Ascending aorta (tissue), 2 donors: ENCODE measurements around the gene ZCCHC2. TPM values are rescaled to one million over a fixed set of nuclear protein-coding genes. Genes with fewer than 3 reads are reported as not detected.

Experiments used
- DNase-seq, 2 donors: peaks; one replicate each; pipeline ENCODE4 v3.0.0-alpha.2; 2019; ENCODE audit warnings: low spot score in 2 of 2
- H3K27ac ChIP-seq, 2 donors: fragments of 200-600 bp; sonication (generic); one replicate each; pipeline ENCODE4 v1.5.1; 2016 to 2017; ENCODE audit warnings: mild to moderate bottlenecking in 1 of 2
- H3K27me3 ChIP-seq: fragments of 200-600 bp; sonication (generic); one replicate; pipeline ENCODE4 v1.5.1; 2017
- H3K36me3 ChIP-seq, 2 donors: fragments of 200-600 bp; sonication (generic); one replicate each; pipeline ENCODE4 v1.5.1; 2016
- H3K4me1 ChIP-seq, 2 donors: fragments of 200-600 bp; sonication (generic); one replicate each; pipeline ENCODE4 v1.5.1; 2016 to 2017; ENCODE audit warnings: mild to moderate bottlenecking in 1 of 2
- H3K4me3 ChIP-seq, 2 donors: fragments of 200-600 bp; sonication (generic); one replicate each; pipeline ENCODE4 v1.5.1; 2016 to 2017; ENCODE audit warnings: mild to moderate bottlenecking in 1 of 2
- H3K9me3 ChIP-seq, 2 donors: fragments of 200-600 bp; sonication (generic); one replicate each; pipeline ENCODE4 v1.5.1; 2016
- CTCF ChIP-seq, 3 experiments: fragments of 200-600 bp in 2 of 3; fragments of 450-650 bp in 1 of 3; sonication (generic) in 2 of 3; IDR thresholded peaks; one replicate each; pipeline ENCODE4 v1.5.1; 2016 to 2019; ENCODE audit warnings: antibody characterized with exemption in 3 of 3, mild to moderate bottlenecking in 1 of 3, moderate library complexity in 1 of 3
- intact Hi-C: fragments of 100-400 bp; cut with DNase I; formaldehyde crosslinking; loops from one replicate; pipeline ENCODE4 v1.15.1; 2023
- total RNA-seq: library from RNA; depleted of rRNA; stranded (reverse); fragments of >200 nt; gene quantifications from one replicate; pipeline ENCODE4 v1.1.0, GENCODE V29; 2016

The ZCCHC2 gene
- total RNA-seq, 1 donor from 2014 or later, result 22.9 TPM

DNA sequence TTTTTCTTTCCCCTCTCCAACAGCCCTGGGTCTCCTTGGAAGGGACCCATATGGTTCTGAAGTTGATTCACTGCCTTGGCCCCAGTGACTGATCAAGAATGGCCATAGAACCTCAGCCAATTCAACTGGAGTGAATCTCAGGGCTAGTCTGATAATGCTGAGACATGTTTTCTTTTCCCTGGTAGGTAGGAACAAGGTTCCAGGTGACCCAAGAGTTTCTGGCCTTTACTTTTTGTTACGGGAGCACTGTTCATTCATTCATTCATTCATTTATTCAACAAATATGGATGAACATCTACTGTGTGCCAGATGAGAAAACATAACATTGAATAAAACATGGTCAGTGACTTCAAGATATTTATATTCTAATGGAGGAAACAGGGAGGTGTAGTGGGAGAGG is 3.1 kb upstream of the ZCCHC2 start:
- intact Hi-C loops, result loop anchor here (5.0 to 10.0 kb wide), 4 partner anchors 63 to 1455 kb away; partner anchors contain the start of genes SERPINB8 and VPS4B
- TF ChIP-seq CTCF (IDR thresholded peaks at IDR 0.05), result no peak
- peaks cover 0 to 7% of the 10 kb centered on the region in 2 donors for H3K4me1 ChIP-seq
- H3K4me3 ChIP-seq, result no peak overlapping the region
- peaks cover 1 to 3% of the 10 kb centered on the region in 2 donors for H3K9me3 ChIP-seq
- no peaks in the 10 kb centered on the region for H3K27me3 ChIP-seq
- H3K27ac ChIP-seq, result no peak overlapping the region
- H3K36me3 ChIP-seq, result no peaks in the 10 kb centered on the region
- DNase-seq, result no peak

DNA sequence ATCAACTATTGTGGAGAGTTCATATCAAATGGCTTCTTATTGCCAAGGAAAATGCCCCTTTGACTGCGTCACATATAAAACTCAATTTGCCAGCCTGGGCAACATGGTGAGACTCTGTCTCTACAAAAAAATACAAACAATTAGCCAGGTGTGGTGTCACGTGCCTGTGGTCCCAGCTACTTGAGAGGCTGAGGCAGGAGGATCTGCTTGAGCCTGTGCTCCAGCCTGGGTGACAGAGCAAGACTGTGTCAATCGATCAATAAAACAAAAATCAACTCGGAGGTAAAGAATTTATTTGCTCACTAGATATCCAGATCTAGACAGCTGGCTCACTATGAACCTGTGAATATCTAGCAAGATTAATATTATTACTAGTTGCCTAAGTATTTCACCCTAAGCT is 1.7 kb upstream of the ZCCHC2 start:
- peak overlapping the region in 1 of 2 donors; percentile 95 for H3K4me3 ChIP-seq
- H3K27ac ChIP-seq, result no peak overlapping the region
- TF ChIP-seq CTCF (IDR thresholded peaks at IDR 0.05), result no peak
- H3K4me1 ChIP-seq, result peaks cover 3 to 11% of the 10 kb centered on the region in 2 donors
- H3K27me3 ChIP-seq, result no peaks in the 10 kb centered on the region
- H3K9me3 ChIP-seq, result no peaks in the 10 kb centered on the region
- intact Hi-C loops, result loop anchor here (5.0 to 10.0 kb wide), 4 partner anchors 61 to 1454 kb away; partner anchors contain the start of genes SERPINB8 and VPS4B
- H3K36me3 ChIP-seq, result no peaks in the 10 kb centered on the region
- DNase-seq, result no peak

- intact Hi-C loops, result loop anchor here (5.0 to 10.0 kb wide), 4 partner anchors 61 to 1453 kb away; partner anchors contain the start of genes SERPINB8 and VPS4B
- Histone ChIP-seq H3K9me3 (no peaks in the 10 kb centered on the region), H3K27me3 (no peaks in the 10 kb centered on the region), H3K4me3 (peak overlapping the region in 1 of 2 donors; percentile 95), H3K36me3 (no peaks in the 10 kb centered on the region), H3K27ac (no peak overlapping the region), H3K4me1 (peaks cover 3 to 11% of the 10 kb centered on the region in 2 donors)
- TF ChIP-seq CTCF (IDR thresholded peaks at IDR 0.05), result no peak
- DNase-seq, result no peak
Measured at GRCh38 chr18:62521593-62521992, 1.2 kb upstream of the ZCCHC2 start.

- DNase-seq, result no peak
- no peaks in the 10 kb centered on the region for H3K27me3 ChIP-seq
- peak overlapping the region; percentile 95 to 96 for H3K4me3 ChIP-seq
- peaks cover 4 to 12% of the 10 kb centered on the region in 2 donors for H3K4me1 ChIP-seq
- H3K27ac ChIP-seq, result peak overlapping the region; percentile 96 to 99
- H3K9me3 ChIP-seq, result no peaks in the 10 kb centered on the region
- no peak for TF ChIP-seq CTCF (IDR thresholded peaks at IDR 0.05)
- intact Hi-C loops, result loop anchor here (1.0 to 10.0 kb wide), 8 partner anchors 60 to 1453 kb away; partner anchors contain the start of genes KDSR, SERPINB8 and VPS4B
- H3K36me3 ChIP-seq, result no peaks in the 10 kb centered on the region
Measured at GRCh38 chr18:62522178-62522503, 684 bp upstream of the ZCCHC2 start.

DNA sequence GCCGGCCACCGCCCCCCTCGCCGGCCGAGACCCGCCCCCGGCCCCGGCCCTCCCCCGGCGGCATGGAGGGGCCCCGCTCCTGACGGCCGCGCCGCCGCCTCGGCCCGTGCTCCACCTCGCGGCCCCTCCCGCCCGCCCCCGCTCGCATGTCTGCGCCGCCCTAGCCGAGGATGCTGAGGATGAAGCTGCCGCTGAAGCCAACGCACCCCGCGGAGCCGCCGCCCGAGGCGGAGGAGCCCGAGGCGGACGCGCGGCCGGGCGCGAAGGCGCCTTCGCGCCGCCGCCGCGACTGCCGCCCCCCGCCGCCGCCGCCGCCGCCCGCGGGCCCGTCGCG is 397 bp downstream of the ZCCHC2 start:
- Histone ChIP-seq H3K4me1 (peaks cover 5 to 19% of the 10 kb centered on the region in 2 donors), H3K9me3 (no peaks in the 10 kb centered on the region), H3K27me3 (no peaks in the 10 kb centered on the region), H3K27ac (peak overlapping the region; percentile 96 to 99), H3K36me3 (no peaks in the 10 kb centered on the region), H3K4me3 (peak overlapping the region; percentile 95 to 96)
- DNase-seq, result no peak
- no peak for TF ChIP-seq CTCF (IDR thresholded peaks at IDR 0.05)
- intact Hi-C loops, result loop anchor here (2.0 to 10.0 kb wide), 5 partner anchors 59 to 1452 kb away; partner anchors contain the start of genes KDSR, SERPINB8 and VPS4B
